HepG2 (cell line): ENCODE results near the gene SLC45A1. TPM values are rescaled to one million over a fixed set of nuclear protein-coding genes. Genes with fewer than 3 reads are reported as not detected.

Experiments used
- ATAC-seq: fragments of 200-7000 bp; cut with Tn5 transposase; 3 replicates; pipeline ENCODE4 v1.9.1; 2020; ENCODE audit warnings: mild to moderate bottlenecking, moderate library complexity
- BruUV-seq: library from RNA; stranded (reverse); fragments of 400-500 nt; replicated peaks from 2 replicates; lab custom pipeline; 2021; lab: Mats Ljungman, UMichigan
- CTCF ChIA-PET: fragments of 300-600 bp; formaldehyde crosslinking; extraction: SDS; loops from one replicate; lab custom pipeline; 2021; ENCODE audit warnings: low total read pairs, inconsistent platforms, low intra/inter-chr PET ratio; lab: Yijun Ruan, JAX
- POLR2A ChIA-PET: fragments of 350-600 bp; sonication (Branson Sonifier 250); formaldehyde crosslinking; loops from one replicate; lab custom pipeline; 2020; ENCODE audit warnings: antibody characterized with exemption, inconsistent platforms; lab: Yijun Ruan, JAX
- DNase-seq: peaks from one replicate; pipeline ENCODE4 v3.0.0-alpha.2; 2015; ENCODE audit warnings: low spot score
- FAIRE-seq: peaks from 3 replicates; lab custom pipeline; 2011; peaks lifted over from hg19 to GRCh38; lab: Jason Lieb, UNC
- H2AFZ ChIP-seq: one replicate; pipeline ENCODE4 v1.6.1; 2011; ENCODE audit warnings: low read length, inconsistent platforms
- H3K27ac ChIP-seq: fragments of 300-600 bp; 3 replicates; pipeline ENCODE4 v1.8.0; 2011; ENCODE audit warnings: mixed run types, mild to moderate bottlenecking, mixed read lengths, low read length, inconsistent platforms; ENCODE audit not compliant: insufficient read depth; ENCODE audit errors: extremely low read length
- H3K27me3 ChIP-seq, 2 experiments: fragments of 200-600 bp in 1 of 2; 2 replicates in 1 of 2; 3 replicates in 1 of 2; pipeline versions ENCODE4 v1.6.0 to v1.8.0; 2011; ENCODE audit warnings: low read length in 2 of 2, mild to moderate bottlenecking in 2 of 2, moderate library complexity in 2 of 2, inconsistent platforms in 1 of 2; ENCODE audit not compliant: insufficient read depth in 2 of 2, control insufficient read depth in 1 of 2
- H3K36me3 ChIP-seq, 2 experiments: fragments of 200-600 bp in 1 of 2; replicated peaks in 1 of 2; 2 replicates in 1 of 2; 3 replicates in 1 of 2; pipeline versions ENCODE4 v1.5.1 to v1.8.0; 2011; ENCODE audit warnings: low read length in 2 of 2, inconsistent platforms in 1 of 2; ENCODE audit not compliant: insufficient read depth in 2 of 2, control insufficient read depth in 1 of 2
- H3K4me1 ChIP-seq: 2 replicates; pipeline ENCODE4 v1.5.1; 2012; ENCODE audit warnings: low read length, inconsistent platforms; ENCODE audit not compliant: insufficient read depth
- H3K4me2 ChIP-seq: 2 replicates; pipeline ENCODE4 v1.6.0; 2011; ENCODE audit warnings: low read depth, low read length, inconsistent platforms
- H3K4me3 ChIP-seq, 3 experiments: fragments of 200-600 bp in 1 of 3; sonication (generic), shearing (Covaris generic) in 1 of 3; replicated peaks in 1 of 3; 2 replicates each; pipeline ENCODE4 v1.5.1; 2011 to 2016; ENCODE audit warnings: low read length in 3 of 3, inconsistent platforms in 2 of 3, low read depth in 2 of 3, mild to moderate bottlenecking in 2 of 3, control low read depth in 1 of 3, mixed read lengths in 1 of 3; ENCODE audit not compliant: insufficient read depth in 1 of 3
- H3K79me2 ChIP-seq: one replicate; pipeline ENCODE4 v1.6.1; 2011; ENCODE audit warnings: low read length, inconsistent platforms; ENCODE audit not compliant: insufficient read depth
- H3K9ac ChIP-seq: 2 replicates; pipeline ENCODE4 v1.6.0; 2011; ENCODE audit warnings: mild to moderate bottlenecking, low read depth, low read length, inconsistent platforms; ENCODE audit not compliant: insufficient read depth
- H3K9me3 ChIP-seq: 2 replicates; pipeline ENCODE4 v1.5.1; 2012; ENCODE audit warnings: mild to moderate bottlenecking, low read length
- H4K20me1 ChIP-seq: 2 replicates; pipeline ENCODE4 v1.6.0; 2011; ENCODE audit warnings: inconsistent platforms, mild to moderate bottlenecking, low read length, moderate library complexity; ENCODE audit not compliant: insufficient read depth
- CEBPB ChIP-seq: IDR thresholded peaks from 2 replicates; pipeline ENCODE4 v1.6.1; 2011; ENCODE audit warnings: low read depth, low read length, improper control_type of control experiment, borderline replicate concordance
- GATA4 ChIP-seq: sonication (generic); IDR thresholded peaks from 2 replicates; pipeline ENCODE4 v1.6.1; 2016; ENCODE audit warnings: antibody characterized with exemption, low read depth, borderline replicate concordance
- MIER3 ChIP-seq: IDR thresholded peaks from 2 replicates; pipeline ENCODE4 v1.6.1; 2016; ENCODE audit warnings: missing compliant biosample characterization, borderline replicate concordance
- ZBTB7B ChIP-seq: sonication (generic); formaldehyde crosslinking; IDR thresholded peaks from 2 replicates; pipeline ENCODE4 v1.4.0; 2020; ENCODE audit warnings: missing genetic modification reagents
- ZNF138 ChIP-seq: sonication (generic); formaldehyde crosslinking; IDR thresholded peaks from 2 replicates; pipeline ENCODE4 v1.5.0; 2020; ENCODE audit warnings: mild to moderate bottlenecking, low read depth, missing genetic modification reagents
- WGBS: methylation state at CpG from one replicate; pipeline ENCODE4 v1.1.6; 2017; ENCODE audit warnings: low lambda C conversion rate; 5-methylcytosine and 5-hydroxymethylcytosine counted together
- in situ Hi-C: cut with HindIII; loops from 2 replicates; pipeline ENCODE4 v1.10.0; 2017; ENCODE audit warnings: low pct_unique_long_range_greater_than_20kb; ENCODE audit not compliant: extremely low pct_ligation_motif_present
- intact Hi-C: fragments of 100-400 bp; cut with micrococcal nuclease; formaldehyde crosslinking; loops from one replicate; pipeline ENCODE4 v1.10.0; 2022; ENCODE audit not compliant: unreplicated experiment
- polyA plus RNA-seq, 8 experiments: library from polyadenylated mRNA; depleted of rRNA in 3 of 8; stranded (reverse) in 7 of 8; unstranded in 1 of 8; fragments of >200 nt; fragmentation: Illumina TruSeq in 4 of 8; extraction: Trizol in 4 of 8; gene quantifications; 2 replicates each; pipeline versions ENCODE4 v1.2.1 to v1.2.3, GENCODE V29; 2011 to 2016; ENCODE audit warnings: low read depth in 4 of 8, missing spikeins in 1 of 8, mixed read lengths in 1 of 8; ENCODE audit not compliant: insufficient read depth in 1 of 8
- total RNA-seq, 5 experiments: library from RNA; depleted of rRNA; stranded (reverse); fragments of >200 nt; fragmentation: Illumina TruSeq; extraction: Trizol; gene quantifications; 2 replicates each; pipeline ENCODE4 v1.2.3, GENCODE V29; 2016; ENCODE audit warnings: low read depth in 1 of 5

The SLC45A1 gene
- total and polyA plus RNA-seq, 2 of the 13 experiments (the other 11 are each of a cell fraction or from before 2014, with no cell fraction given), result not detected

DNA sequence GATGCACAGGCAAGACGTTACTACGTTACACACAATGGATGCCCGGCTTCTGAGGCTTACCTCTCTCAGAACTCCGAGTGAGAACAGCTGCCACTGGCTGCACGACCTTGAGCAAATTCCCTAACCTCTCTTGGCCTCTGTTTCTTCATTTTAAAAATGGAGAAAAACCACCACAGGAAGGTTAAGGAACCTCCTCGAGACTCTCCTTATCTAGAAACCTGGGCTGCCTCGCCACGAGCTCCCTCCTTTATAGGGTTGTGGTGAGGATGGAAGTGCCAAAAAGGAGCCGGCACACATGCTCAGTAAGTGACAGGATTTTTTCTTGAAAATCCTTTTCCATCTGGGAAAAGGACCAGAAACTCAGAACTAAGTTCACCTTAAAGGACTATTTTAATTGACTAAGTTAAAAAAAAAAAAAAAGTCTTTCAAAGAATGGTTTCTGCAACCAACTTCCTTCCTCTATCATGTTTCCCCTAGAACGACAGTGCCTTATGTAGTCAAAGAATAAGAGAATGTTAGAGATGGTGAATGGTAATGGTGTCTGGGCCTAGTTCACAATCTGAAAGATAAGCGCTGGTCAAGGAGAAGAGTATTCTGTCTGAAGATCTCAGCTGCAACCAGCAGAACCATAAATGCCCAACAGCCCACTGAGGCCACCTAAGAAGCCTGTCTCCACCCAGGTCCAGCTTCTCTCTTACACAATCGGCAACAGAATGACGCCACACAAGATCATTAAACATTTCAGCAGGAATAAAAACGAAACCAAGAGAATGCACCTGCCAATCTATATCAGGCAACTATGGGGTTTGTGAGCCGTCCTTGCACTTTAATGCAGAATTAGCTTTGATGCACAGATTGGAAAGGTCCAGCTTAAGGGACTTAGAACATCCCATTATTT is 64.9 kb downstream of the SLC45A1 start:
- no peak overlapping the region for H3K4me3 ChIP-seq
- intact Hi-C loops, result no loop called here
- H3K4me1 ChIP-seq, result peaks cover 18% of the 10 kb centered on the region
- FAIRE-seq, result no peak
- TF ChIP-seq CEBPB, result 0 out of 2 replicates have a peak, but pooled peaks have one; percentile 18
- TF ChIP-seq ZNF138 (CRISPR knock-in tag), result no peak
- no peak for TF ChIP-seq ZBTB7B (CRISPR knock-in tag)
- TF ChIP-seq, all 625 proteins: peak for 1
- POLR2A ChIA-PET, result no interaction called here
- H3K27me3 ChIP-seq, result no peaks in the 10 kb centered on the region
- no peaks in the 10 kb centered on the region for H3K9me3 ChIP-seq
- H3K9ac ChIP-seq, result no peak overlapping the region
- H3K36me3 ChIP-seq, result peaks cover 23 to 38% of the 10 kb centered on the region in 2 experiments
- DNase-seq (no peak), ATAC-seq (no peak)
- H3K79me2 ChIP-seq, result peaks cover 70% of the 10 kb centered on the region
- no peak overlapping the region for H3K27ac ChIP-seq
- BruUV-seq, result no TSS peak
- in situ Hi-C loops, result no loop called here
- CTCF ChIA-PET, result no interaction called here
- H4K20me1 ChIP-seq, result peaks cover 64% of the 10 kb centered on the region
- WGBS, result 95% methylated on average over 15 of the region's 15 CpGs
- no peak overlapping the region for H3K4me2 ChIP-seq
- H2AFZ ChIP-seq, result no peak overlapping the region

DNA sequence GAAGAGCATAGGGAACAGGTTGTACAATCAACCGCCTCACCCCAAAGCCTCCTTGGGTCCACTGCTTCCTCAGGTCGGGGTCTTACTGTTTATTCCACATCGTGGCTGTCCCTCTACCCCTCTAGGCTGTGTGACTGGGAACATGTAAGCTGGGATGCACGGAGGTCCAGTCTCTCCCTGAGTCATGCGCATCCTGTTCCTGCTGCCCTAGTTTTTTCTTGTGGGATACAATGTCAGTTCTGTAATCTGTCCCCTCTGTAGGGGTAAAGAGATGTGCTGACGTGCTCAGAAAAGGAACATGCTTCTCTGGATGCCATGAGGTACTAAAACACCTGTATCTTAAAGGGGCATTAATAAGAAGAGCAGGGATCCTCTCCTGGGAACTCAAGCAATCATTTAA is 66.2 kb downstream of the SLC45A1 start:
- FAIRE-seq (no peak), DNase-seq (no peak), ATAC-seq (no peak)
- H3K79me2 ChIP-seq, result peaks cover 71% of the 10 kb centered on the region
- TF ChIP-seq MIER3 (no peak), GATA4 (no peak)
- intact Hi-C loops (no loop called here), in situ Hi-C loops (no loop called here)
- H3K4me2 ChIP-seq, result no peak overlapping the region
- no peaks in the 10 kb centered on the region for H3K27me3 ChIP-seq
- no peak overlapping the region for H3K4me3 ChIP-seq
- no peak overlapping the region for H2AFZ ChIP-seq
- H3K36me3 ChIP-seq, result peaks cover 24 to 44% of the 10 kb centered on the region in 2 experiments
- no peak overlapping the region for H3K27ac ChIP-seq
- ChIA-PET POLR2A (no interaction called here), CTCF (no interaction called here)
- no peaks in the 10 kb centered on the region for H3K9me3 ChIP-seq
- peaks cover 8% of the 10 kb centered on the region for H3K4me1 ChIP-seq
- H3K9ac ChIP-seq, result no peak overlapping the region
- WGBS, result 96% methylated on average over 6 of the region's 6 CpGs
- peaks cover 58% of the 10 kb centered on the region for H4K20me1 ChIP-seq
- no TSS peak for BruUV-seq
